A673 (cell line): ENCODE results near the gene EOMES. TPM values are rescaled to one million over a fixed set of nuclear protein-coding genes. Genes with fewer than 3 reads are reported as not detected.

ENCODE experiments used
- BruUV-seq: library from RNA; stranded (reverse); fragments of 400-500 nt; replicated peaks from 2 replicates; lab custom pipeline; 2021; lab: Mats Ljungman, UMichigan
- CTCF ChIA-PET: fragments of 300-600 bp; sonication (Branson Sonifier 250); formaldehyde crosslinking; loops from one replicate; lab custom pipeline; 2022; ENCODE audit warnings: antibody characterized with exemption; lab: Charles Lee
- POLR2A ChIA-PET: fragments of 300-600 bp; sonication (Branson Sonifier 250); formaldehyde crosslinking; loops from one replicate; lab custom pipeline; 2022; ENCODE audit warnings: antibody characterized with exemption; ENCODE audit not compliant: low non-redundant PET; lab: Charles Lee
- DNase-seq: peaks from one replicate; pipeline ENCODE4 v3.0.0-alpha.2; 2015; ENCODE audit warnings: low spot score
- H3K27ac ChIP-seq: fragments of 200-600 bp; sonication (generic); 2 replicates; pipeline ENCODE4 v1.5.1; 2016; ENCODE audit warnings: mixed run types, low read depth, mild to moderate bottlenecking, mixed read lengths, antibody characterized with exemption, low read length; ENCODE audit not compliant: poor library complexity, severe bottlenecking
- H3K27me3 ChIP-seq: fragments of 200-600 bp; sonication (generic); replicated peaks from 2 replicates; pipeline ENCODE4 v1.6.1; 2017; ENCODE audit warnings: mixed run types, low read depth, mild to moderate bottlenecking, mixed read lengths, antibody characterized with exemption, low read length; ENCODE audit not compliant: insufficient read depth, poor library complexity
- H3K36me3 ChIP-seq: fragments of 200-600 bp; sonication (generic); 2 replicates; pipeline ENCODE4 v1.6.1; 2016; ENCODE audit warnings: mixed run types, mild to moderate bottlenecking, mixed read lengths, antibody characterized with exemption, low read length; ENCODE audit not compliant: insufficient read depth, poor library complexity, severe bottlenecking
- H3K4me1 ChIP-seq: fragments of 200-600 bp; sonication (generic); 2 replicates; pipeline ENCODE4 v1.6.1; 2017; ENCODE audit warnings: mixed run types, mild to moderate bottlenecking, mixed read lengths, antibody characterized with exemption, low read length; ENCODE audit not compliant: insufficient read depth, poor library complexity, severe bottlenecking
- H3K4me3 ChIP-seq: fragments of 200-600 bp; sonication (generic); 2 replicates; pipeline ENCODE4 v1.5.1; 2016; ENCODE audit warnings: low read depth, mixed run types, mild to moderate bottlenecking, mixed read lengths, low read length; ENCODE audit not compliant: poor library complexity, severe bottlenecking
- H3K9me3 ChIP-seq: fragments of 200-600 bp; sonication (generic); 2 replicates; pipeline ENCODE4 v1.6.1; 2016; ENCODE audit warnings: mixed run types, low read depth, mild to moderate bottlenecking, mixed read lengths, antibody characterized with exemption, low read length; ENCODE audit not compliant: poor library complexity, severe bottlenecking
- EZH2 ChIP-seq: fragments of 200-600 bp; sonication (generic); IDR thresholded peaks from 2 replicates; pipeline ENCODE4 v1.6.1; 2017; ENCODE audit warnings: borderline replicate concordance, low read depth, mild to moderate bottlenecking, mixed read lengths, antibody characterized with exemption, low read length; ENCODE audit not compliant: poor library complexity, severe bottlenecking
- intact Hi-C: fragments of 100-400 bp; cut with micrococcal nuclease; formaldehyde crosslinking; loops from one replicate; pipeline ENCODE4 v1.10.0; 2022; ENCODE audit not compliant: unreplicated experiment
- total RNA-seq: library from RNA; stranded (reverse); gene quantifications from 2 replicates; pipeline ENCODE4 v1.2.3, GENCODE V29; 2021
- TF ChIP-seq, protein P1 (sequence below): fragments of 300-800, 200-600 bp; sonication (generic); conservative IDR thresholded peaks from 2 replicates; pipeline ENCODE4 v1.5.1; 2017; ENCODE audit warnings: low read depth, mild to moderate bottlenecking, antibody characterized with exemption, low read length, moderate library complexity, mixed read lengths

The EOMES gene
- total RNA-seq, 1 experiment from 2014 or later: not detected

DNA sequence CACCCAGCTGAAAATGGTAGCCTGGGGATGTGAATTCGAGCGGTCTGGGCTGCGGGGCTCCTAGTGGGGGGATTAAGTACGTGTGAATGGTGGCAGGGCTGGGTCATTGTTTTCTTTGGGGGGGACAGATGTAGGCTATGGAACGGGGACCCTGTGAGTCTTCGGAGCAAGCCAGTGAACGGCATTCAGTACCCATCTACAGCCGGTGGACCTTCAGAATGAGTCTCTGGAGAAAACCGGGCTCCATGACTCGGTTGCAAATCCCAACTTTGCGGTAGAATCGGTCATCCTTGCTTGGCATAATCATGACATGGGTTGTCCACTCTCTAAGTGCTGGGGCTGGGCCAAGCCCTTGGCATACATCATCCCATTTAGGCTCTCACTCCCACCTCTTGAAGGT lies 7.2 kb upstream of the EOMES start:
- ChIA-PET POLR2A (no interaction called here), CTCF (no interaction called here)
- no peak overlapping the region for H3K27ac ChIP-seq
- peaks cover 98% of the 10 kb centered on the region for H3K27me3 ChIP-seq
- no peaks in the 10 kb centered on the region for H3K9me3 ChIP-seq
- H3K36me3 ChIP-seq: no peaks in the 10 kb centered on the region
- TF ChIP-seq, protein P1, sequence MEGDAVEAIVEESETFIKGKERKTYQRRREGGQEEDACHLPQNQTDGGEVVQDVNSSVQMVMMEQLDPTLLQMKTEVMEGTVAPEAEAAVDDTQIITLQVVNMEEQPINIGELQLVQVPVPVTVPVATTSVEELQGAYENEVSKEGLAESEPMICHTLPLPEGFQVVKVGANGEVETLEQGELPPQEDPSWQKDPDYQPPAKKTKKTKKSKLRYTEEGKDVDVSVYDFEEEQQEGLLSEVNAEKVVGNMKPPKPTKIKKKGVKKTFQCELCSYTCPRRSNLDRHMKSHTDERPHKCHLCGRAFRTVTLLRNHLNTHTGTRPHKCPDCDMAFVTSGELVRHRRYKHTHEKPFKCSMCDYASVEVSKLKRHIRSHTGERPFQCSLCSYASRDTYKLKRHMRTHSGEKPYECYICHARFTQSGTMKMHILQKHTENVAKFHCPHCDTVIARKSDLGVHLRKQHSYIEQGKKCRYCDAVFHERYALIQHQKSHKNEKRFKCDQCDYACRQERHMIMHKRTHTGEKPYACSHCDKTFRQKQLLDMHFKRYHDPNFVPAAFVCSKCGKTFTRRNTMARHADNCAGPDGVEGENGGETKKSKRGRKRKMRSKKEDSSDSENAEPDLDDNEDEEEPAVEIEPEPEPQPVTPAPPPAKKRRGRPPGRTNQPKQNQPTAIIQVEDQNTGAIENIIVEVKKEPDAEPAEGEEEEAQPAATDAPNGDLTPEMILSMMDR: no peak
- peak; percentile 1 for TF ChIP-seq EZH2
- no peak overlapping the region for H3K4me3 ChIP-seq
- peaks cover 10% of the 10 kb centered on the region for H3K4me1 ChIP-seq
- no TSS peak for BruUV-seq
- no peak for DNase-seq
- intact Hi-C loops: no loop called here

DNA sequence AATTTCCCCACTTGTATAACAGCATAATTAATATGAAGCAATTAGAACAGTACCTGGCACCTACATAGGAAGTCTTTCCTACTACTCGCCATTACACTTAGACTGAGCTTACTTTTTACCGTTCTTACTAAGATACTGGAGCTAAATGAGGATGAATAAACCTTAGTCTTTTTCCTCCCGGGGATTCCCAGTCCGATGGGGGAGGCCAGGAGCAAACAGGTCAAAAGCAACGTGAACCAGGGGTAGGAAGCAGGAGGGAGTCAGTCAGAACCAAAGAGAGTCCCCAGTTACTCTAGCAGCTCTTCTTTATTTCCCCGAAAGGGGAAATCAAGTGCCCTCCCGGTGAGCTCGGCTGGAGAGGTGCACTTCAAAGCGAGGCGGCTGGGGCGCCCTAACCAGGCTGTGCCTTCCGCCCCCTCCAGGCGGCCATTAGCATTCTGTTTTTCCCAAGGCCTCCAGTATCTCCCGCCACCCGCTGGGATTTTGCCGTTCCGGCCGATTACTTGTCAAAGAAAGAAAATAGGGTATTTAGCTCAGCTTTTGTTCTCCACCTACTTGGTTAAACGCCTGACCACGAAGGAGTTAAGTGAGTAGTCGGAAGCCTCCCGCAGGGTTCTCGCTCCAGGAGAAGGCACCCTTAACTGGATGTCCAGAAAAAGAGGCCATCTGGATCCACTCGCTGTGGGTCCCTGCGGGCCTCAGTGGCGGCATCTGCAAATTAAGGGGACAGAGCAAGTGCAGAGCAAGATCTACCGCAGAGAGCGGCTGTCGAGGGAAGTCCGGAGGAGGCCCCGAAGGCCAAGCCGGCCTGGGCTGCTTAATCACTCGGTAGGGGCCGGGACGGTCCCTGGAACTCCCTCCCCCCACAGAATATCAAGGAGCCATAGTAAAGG lies 6.3 kb upstream of the EOMES start:
- Histone ChIP-seq H3K4me3 (no peak overlapping the region), H3K27me3 (peaks cover 100% of the 10 kb centered on the region), H3K9me3 (no peaks in the 10 kb centered on the region), H3K36me3 (no peaks in the 10 kb centered on the region), H3K4me1 (peaks cover 12% of the 10 kb centered on the region), H3K27ac (no peak overlapping the region)
- ChIA-PET CTCF (interaction anchor here (1.2 kb wide), 1 partner anchor 17 kb away, joined by 4 read pairs; no protein-coding TSS in a partner anchor), POLR2A (no interaction called here)
- no TSS peak for BruUV-seq
- intact Hi-C loops: no loop called here
- DNase-seq: peak; percentile 69
- TF ChIP-seq EZH2: peak; percentile 92
- TF ChIP-seq, protein P1: peak; percentile 29; the same call in 1 of the 2 replicates

DNA sequence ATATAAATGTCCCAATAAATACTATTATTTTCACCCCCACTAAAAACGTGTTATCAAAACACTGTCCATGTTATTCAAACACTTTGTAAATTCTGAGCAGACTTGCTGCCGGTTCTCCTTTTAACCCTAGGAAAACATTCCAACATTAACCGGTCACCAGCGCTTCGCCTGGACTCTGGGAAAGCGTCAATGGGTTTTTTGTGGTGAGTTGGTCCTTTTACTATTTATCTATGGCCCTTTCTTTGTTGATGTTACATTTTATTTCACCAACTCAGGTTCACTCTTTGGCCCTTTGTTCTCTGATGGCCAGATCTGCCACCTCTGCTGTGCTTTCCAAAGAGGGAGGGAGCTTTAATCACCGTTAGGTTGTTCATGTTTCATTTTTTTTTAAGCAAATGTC lies 4.1 kb upstream of the EOMES start:
- CTCF ChIA-PET: no interaction called here
- no TSS peak for BruUV-seq
- H3K27me3 ChIP-seq: peaks cover 100% of the 10 kb centered on the region

More for the DNA sequence above, 4.1 kb upstream of the EOMES start:
- POLR2A ChIA-PET: no interaction called here
- Histone ChIP-seq H3K4me3 (no peak overlapping the region), H3K9me3 (no peaks in the 10 kb centered on the region), H3K27ac (no peak overlapping the region), H3K4me1 (peaks cover 25% of the 10 kb centered on the region), H3K36me3 (no peaks in the 10 kb centered on the region)
- intact Hi-C loops: no loop called here
- no peak for TF ChIP-seq EZH2
- TF ChIP-seq, protein P1: no peak
- no peak for DNase-seq
